Fibroblast of lung (primary cell): ENCODE data around the gene RIN2. TPM values are rescaled to one million over a fixed set of nuclear protein-coding genes. Genes with fewer than 3 reads are reported as not detected.

ENCODE experiments used
- DNase-seq, 2 donors: peaks; one replicate each; pipeline versions ENCODE4 v3.0.0 to v3.0.0-alpha.2; 2010; ENCODE audit warnings: low read depth in 2 of 2
- H2AFZ ChIP-seq: 2 replicates; pipeline ENCODE4 v1.5.1; 2012; ENCODE audit warnings: low read length, control low read depth, inconsistent platforms
- H3K27ac ChIP-seq: 2 replicates; pipeline ENCODE4 v1.5.1; 2011; ENCODE audit warnings: low read length, control low read depth; ENCODE audit not compliant: insufficient read depth
- H3K27me3 ChIP-seq: 2 replicates; pipeline ENCODE4 v1.5.1; 2011; ENCODE audit warnings: mild to moderate bottlenecking, low read length; ENCODE audit not compliant: control insufficient read depth, insufficient read depth
- H3K36me3 ChIP-seq: 2 replicates; pipeline ENCODE4 v1.5.1; 2011; ENCODE audit warnings: low read length; ENCODE audit not compliant: control insufficient read depth, insufficient read depth
- H3K4me1 ChIP-seq: 2 replicates; pipeline ENCODE4 v1.5.1; 2011; ENCODE audit warnings: low read length; ENCODE audit not compliant: control insufficient read depth, insufficient read depth; ENCODE audit errors: extremely low read depth
- H3K4me2 ChIP-seq: 2 replicates; pipeline ENCODE4 v1.5.1; 2011; ENCODE audit warnings: low read length, control low read depth; ENCODE audit not compliant: insufficient read depth; ENCODE audit errors: extremely low read depth
- H3K4me3 ChIP-seq, 4 experiments: fragments of 200-600 bp in 1 of 4; sonication (generic) in 1 of 4; replicated peaks in 1 of 4; 2 replicates each; pipeline ENCODE4 v1.5.1; 2011 to 2016; ENCODE audit warnings: low read length in 4 of 4, low read depth in 3 of 4, mild to moderate bottlenecking in 3 of 4, control low read depth in 2 of 4, inconsistent platforms in 1 of 4, mixed read lengths in 1 of 4; ENCODE audit not compliant: insufficient read depth in 1 of 4; ENCODE audit errors: control extremely low read depth in 1 of 4
- H3K79me2 ChIP-seq: 2 replicates; pipeline ENCODE4 v1.5.1; 2012; ENCODE audit warnings: mild to moderate bottlenecking, low read length, inconsistent platforms; ENCODE audit not compliant: control insufficient read depth, insufficient read depth
- H3K9ac ChIP-seq: 2 replicates; pipeline ENCODE4 v1.5.1; 2011; ENCODE audit warnings: mild to moderate bottlenecking, low read length, control low read depth; ENCODE audit not compliant: insufficient read depth
- H3K9me3 ChIP-seq: 2 replicates; pipeline ENCODE4 v1.5.1; 2012; ENCODE audit warnings: low read depth, low read length; ENCODE audit not compliant: control insufficient read depth, insufficient read depth
- H4K20me1 ChIP-seq: 2 replicates; pipeline ENCODE4 v1.5.1; 2011; ENCODE audit warnings: low read length; ENCODE audit not compliant: control insufficient read depth, insufficient read depth; ENCODE audit errors: extremely low read depth
- EZH2 ChIP-seq: IDR thresholded peaks from 2 replicates; pipeline ENCODE4 v1.5.1; 2012; ENCODE audit warnings: low read length, control low read depth, mild to moderate bottlenecking; ENCODE audit errors: missing control alignments
- polyA plus RNA-seq, 2 donors: library from polyadenylated mRNA; depleted of rRNA in 1 of 2; stranded (reverse) in 1 of 2; unstranded in 1 of 2; fragments of >200 nt; gene quantifications; 2 replicates each; pipeline ENCODE4 v1.2.1, GENCODE V29; 2011 to 2012; ENCODE audit warnings: missing spikeins in 1 of 2
- total RNA-seq: library from RNA; depleted of rRNA; stranded (reverse); fragments of >200 nt; gene quantifications from 2 replicates; pipeline ENCODE4 v1.2.1, GENCODE V29; 2014
- TF ChIP-seq, protein P1 (sequence below), 2 donors: IDR thresholded peaks in 1 of 2; conservative IDR thresholded peaks in 1 of 2; 1 replicate in 1 of 2; 2 replicates in 1 of 2; pipeline ENCODE4 v1.5.1; 2011 to 2012; ENCODE audit warnings: low read length in 2 of 2, control low read depth in 1 of 2, inconsistent platforms in 1 of 2, low read depth in 1 of 2, mild to moderate bottlenecking in 1 of 2

RIN2 gene
- total and polyA plus RNA-seq, 2 donors (not counting 1 experiment from before 2014, with no cell fraction given): 30.2 to 61.4 TPM

DNA sequence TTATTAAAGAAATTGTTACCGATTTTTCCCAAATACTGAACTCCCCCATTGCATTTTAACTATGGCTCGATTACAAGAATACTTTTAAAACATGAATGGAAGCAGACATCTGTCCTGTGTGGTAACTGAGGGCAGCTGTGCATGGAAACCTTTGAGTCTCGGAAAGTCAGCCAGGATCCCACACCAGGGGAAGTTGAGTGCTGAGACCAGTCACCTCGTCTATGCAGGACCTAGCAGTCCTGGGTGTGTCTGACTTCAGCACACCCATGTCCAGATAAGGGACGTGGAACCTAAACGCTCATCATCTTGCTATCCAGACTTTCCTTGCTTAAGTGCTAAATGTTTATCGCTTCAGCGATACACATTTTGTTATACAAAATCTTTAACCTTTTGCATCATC lies 6.1 kb downstream of the RIN2 start:
- Histone ChIP-seq H3K9ac (no peak overlapping the region), H3K4me3 (no peak overlapping the region), H3K79me2 (no peaks in the 10 kb centered on the region), H3K4me1 (peaks cover 3% of the 10 kb centered on the region), H4K20me1 (no peaks in the 10 kb centered on the region), H3K36me3 (no peaks in the 10 kb centered on the region), H2AFZ (no peak overlapping the region), H3K9me3 (no peaks in the 10 kb centered on the region), H3K4me2 (no peak overlapping the region), H3K27ac (no peak overlapping the region), H3K27me3 (no peaks in the 10 kb centered on the region)
- DNase-seq: peak in 1 of 2 donors; percentile 10
- no peak for TF ChIP-seq EZH2
- TF ChIP-seq, protein P1, sequence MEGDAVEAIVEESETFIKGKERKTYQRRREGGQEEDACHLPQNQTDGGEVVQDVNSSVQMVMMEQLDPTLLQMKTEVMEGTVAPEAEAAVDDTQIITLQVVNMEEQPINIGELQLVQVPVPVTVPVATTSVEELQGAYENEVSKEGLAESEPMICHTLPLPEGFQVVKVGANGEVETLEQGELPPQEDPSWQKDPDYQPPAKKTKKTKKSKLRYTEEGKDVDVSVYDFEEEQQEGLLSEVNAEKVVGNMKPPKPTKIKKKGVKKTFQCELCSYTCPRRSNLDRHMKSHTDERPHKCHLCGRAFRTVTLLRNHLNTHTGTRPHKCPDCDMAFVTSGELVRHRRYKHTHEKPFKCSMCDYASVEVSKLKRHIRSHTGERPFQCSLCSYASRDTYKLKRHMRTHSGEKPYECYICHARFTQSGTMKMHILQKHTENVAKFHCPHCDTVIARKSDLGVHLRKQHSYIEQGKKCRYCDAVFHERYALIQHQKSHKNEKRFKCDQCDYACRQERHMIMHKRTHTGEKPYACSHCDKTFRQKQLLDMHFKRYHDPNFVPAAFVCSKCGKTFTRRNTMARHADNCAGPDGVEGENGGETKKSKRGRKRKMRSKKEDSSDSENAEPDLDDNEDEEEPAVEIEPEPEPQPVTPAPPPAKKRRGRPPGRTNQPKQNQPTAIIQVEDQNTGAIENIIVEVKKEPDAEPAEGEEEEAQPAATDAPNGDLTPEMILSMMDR (conservative IDR thresholded peaks at IDR 0.05 in 1 of 2, IDR thresholded peaks at IDR 0.05 in 1 of 2; ENCODE audit: low read depth in 1 of 2, low read length in 2 of 2): no peak

DNA sequence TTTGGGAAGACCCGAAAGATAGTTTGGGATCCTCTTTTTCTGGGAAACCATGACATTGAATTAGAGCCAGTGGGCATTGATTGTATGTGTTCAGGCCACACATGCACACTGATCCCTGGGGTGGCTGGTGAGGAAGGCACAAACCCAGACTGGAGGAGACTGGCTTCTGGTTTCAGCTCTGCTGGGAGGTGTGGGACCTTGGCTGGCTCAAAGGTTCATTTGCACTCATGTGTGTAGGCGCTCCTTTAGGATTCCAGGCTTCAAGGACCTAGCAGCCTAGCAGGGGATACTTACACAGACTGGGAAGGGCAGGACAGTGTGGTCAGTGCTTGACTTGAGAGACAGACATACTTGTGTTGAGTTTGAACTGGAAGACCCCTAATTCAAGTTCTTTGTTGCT lies 7.2 kb downstream of the RIN2 start:
- DNase-seq: no peak
- Histone ChIP-seq H3K9ac (no peak overlapping the region), H3K4me1 (no peaks in the 10 kb centered on the region), H3K27me3 (no peaks in the 10 kb centered on the region), H3K36me3 (no peaks in the 10 kb centered on the region), H2AFZ (no peak overlapping the region), H3K27ac (no peak overlapping the region), H3K4me3 (no peak overlapping the region), H3K4me2 (no peak overlapping the region), H3K79me2 (no peaks in the 10 kb centered on the region), H3K9me3 (no peaks in the 10 kb centered on the region), H4K20me1 (no peaks in the 10 kb centered on the region)
- TF ChIP-seq, protein P1 (conservative IDR thresholded peaks at IDR 0.05 in 1 of 2, IDR thresholded peaks at IDR 0.05 in 1 of 2; ENCODE audit: low read depth in 1 of 2, low read length in 2 of 2): no peak
- no peak for TF ChIP-seq EZH2

DNA sequence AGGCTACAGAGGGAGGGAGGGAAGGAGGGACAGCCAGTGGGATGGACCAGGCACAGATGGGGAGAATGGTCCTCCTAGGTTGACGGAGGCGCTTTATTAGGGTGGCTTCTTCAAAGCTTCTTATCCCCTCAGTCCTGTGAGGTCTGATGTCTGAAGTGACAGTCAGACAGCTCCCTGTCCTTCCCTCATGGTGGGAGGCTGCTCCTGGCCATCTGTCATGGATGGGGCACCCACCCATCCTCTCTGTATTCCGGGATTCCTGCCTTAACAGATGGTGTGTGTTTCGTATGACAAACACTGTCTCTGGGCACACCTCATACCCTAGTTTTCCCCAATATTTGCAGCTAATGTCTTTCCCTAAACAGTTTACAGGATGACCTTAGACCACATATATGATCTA lies 7.9 kb downstream of the RIN2 start:
- no peak overlapping the region for H3K4me3 ChIP-seq
- no peak for DNase-seq
- no peak overlapping the region for H2AFZ ChIP-seq
- H3K27me3 ChIP-seq: no peaks in the 10 kb centered on the region
- H3K27ac ChIP-seq: no peak overlapping the region
- H3K4me1 ChIP-seq: no peaks in the 10 kb centered on the region
- H3K4me2 ChIP-seq: no peak overlapping the region
- no peak overlapping the region for H3K9ac ChIP-seq
- no peaks in the 10 kb centered on the region for H3K79me2 ChIP-seq
- no peaks in the 10 kb centered on the region for H4K20me1 ChIP-seq
- TF ChIP-seq, protein P1 (conservative IDR thresholded peaks at IDR 0.05 in 1 of 2, IDR thresholded peaks at IDR 0.05 in 1 of 2; ENCODE audit: low read depth in 1 of 2, low read length in 2 of 2): no peak
- no peak for TF ChIP-seq EZH2
- H3K9me3 ChIP-seq: no peaks in the 10 kb centered on the region
- no peaks in the 10 kb centered on the region for H3K36me3 ChIP-seq
